ENCODE results near the gene AK9.
A peak's percentile ranks its signal among the peaks of the same experiment; 100 is the strongest.
"Not testable (repeated sequence)": the region's sequence is repeated elsewhere in the genome, so short reads cannot be mapped to it uniquely, and the experiment has no call there.

AK9 gene

DNA sequence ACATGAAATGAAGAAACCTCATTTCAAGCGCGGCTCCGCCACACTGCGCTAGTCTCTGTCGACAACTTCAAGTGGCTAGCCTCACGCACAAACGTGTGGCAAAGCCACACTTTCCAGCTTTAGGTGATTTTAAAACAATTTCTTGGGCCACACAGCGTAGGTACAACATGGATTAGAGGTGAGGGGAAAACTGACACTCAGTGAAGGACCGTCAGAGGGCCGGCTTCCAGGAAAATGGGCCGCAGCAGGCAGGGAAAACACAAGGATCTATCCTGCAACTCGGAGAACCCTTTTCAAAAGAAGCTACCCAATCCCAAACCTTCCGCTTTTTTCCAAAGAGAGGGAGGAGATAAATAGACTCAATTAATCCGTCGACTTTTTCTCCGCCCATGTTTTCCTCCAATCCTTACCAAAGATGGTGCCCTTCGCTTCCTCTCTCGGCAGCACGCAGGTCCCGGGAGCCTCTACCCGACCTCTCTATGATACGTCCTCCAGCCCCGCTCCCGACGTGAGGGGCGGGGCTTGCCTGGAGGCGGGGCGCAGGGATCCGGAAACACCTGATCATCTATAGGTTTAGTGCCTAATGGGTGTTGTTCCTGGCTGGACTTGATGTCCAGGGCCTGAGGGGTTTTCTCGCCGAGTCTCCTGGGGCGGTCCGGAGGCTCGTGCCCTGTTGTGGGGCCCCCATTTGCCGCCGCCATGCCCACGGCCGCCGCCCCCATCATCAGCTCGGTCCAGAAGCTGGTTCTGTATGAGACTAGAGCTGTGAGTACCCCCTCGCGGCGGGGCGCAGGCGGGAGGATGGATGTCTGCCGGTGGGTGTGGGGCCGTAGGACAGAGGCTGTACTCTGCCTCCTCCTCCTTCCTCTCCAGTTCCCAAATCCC lies at the start of gene AK9, which contains the start of gene FIG4:
Gene AK9 (minus strand): TSS at position 466 of the 885 bp plus-strand sequence. CDS start 15,457 bp downstream, outside the sequence.
Gene FIG4 (plus strand): TSS at position 560 of the 885 bp plus-strand sequence. CDS start 140 bp downstream, at position 700.
- ATAC-seq, result peak; percentile 98

DNA sequence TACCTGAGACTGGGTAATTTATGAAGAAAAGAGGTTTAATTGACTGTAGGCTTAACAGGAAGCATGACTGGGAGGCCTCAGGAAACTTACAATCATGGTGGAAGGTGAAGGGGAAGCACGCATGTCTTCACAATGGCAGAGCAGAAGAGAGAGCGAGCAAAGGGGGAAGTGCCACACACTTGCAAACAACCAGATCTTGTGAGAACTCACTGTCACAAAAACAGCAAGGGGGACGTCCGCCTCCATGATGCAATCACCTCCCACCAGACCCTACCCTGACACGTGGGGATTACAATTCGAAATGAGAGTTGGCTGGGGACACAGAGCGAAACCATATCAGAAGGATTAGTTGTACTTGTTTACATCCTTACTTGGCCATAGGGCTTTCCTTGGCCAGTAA lies 49.8 kb upstream of the AK9 start:
- no peak for ATAC-seq

DNA sequence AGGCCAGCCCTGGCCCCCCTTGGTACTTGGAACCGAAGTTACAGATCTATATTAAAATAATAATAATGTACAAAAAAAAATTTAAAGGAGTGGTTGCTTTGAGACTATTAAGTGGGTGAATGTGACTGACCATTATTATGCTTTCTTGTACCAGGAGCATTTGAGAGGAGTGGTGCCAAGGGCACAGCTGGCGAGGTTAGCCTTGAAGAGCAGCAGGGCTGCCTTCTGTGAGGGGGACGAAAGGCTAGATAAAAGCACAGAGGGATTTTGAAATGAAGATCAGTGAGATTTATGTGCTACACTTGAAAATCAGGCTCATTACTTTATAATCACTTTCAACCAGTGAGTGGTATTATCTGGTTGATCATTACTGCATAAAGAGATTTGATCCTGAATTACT lies 48.7 kb upstream of the AK9 start:
- ATAC-seq, result no peak

DNA sequence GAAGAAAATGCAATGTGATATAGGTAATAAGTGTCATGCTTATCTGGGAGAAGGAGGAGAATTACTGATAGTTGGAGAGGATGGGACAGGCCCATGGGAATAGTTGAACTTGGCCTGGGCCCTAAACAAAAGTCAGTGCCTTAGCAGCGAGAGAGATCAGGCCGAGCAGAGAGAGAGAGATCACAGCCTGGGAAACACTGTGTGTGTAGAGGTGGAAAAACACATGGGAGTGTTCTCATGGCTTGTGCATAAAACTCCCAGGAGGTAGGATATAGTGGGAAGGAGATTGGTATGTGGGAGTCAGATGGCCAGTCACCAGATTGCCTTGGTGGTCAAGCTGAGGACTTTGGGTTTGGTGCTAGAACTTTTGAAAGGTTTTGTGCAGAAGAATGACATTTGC lies 47.7 kb upstream of the AK9 start:
- ATAC-seq, result no peak

DNA sequence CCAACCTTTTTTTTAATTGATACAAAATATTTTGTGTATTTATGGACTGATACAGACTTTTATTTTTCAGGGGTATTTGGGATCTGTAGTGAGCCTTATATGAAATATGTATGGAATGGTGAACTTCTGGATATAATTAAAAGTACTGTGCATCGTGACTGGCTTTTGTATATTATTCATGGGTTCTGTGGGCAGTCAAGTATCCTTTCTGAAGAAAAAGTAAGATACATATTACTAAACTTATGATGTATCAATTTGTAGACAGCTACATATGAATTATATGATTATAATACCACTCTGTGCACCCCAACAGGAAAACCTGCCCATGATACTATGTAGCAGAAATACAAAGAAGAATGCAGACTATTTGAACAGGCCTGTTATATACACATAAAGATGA lies 47.3 kb upstream of the AK9 start:
- no peak for ATAC-seq

DNA sequence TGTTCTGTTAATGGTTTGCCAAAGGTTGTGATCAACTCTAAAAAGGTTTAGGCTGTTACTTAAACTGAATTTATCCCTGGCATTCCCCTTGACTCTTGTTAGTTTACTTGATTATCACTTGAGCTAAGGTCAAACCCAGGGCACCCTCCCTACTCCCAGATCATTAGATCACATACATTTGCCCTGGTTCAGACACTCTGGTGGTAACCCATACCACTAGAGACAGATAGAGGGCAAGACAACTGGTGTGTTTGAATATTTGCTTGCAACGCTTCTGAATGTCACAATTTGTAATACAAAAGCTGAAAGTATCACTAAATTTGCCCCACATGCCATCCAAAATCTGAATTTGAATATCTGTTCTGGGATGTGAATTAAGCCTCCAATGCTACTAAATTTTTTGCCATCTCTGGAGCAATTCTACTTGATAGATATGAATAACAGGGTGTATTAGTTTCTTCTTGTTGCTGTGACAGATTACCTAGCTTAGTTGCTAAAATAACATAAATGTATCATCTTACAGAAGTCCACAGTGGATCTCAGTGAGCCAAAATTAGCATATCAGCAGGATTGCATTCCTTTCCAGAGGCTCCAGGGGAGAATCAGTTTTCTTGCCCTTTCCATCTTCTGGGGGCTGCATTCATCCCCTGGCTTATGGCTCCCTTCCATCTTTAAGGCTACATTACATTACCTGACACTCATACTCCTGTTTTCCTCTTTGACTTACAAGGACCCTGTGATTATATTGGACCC lies 45.4 kb upstream of the AK9 start:
- no peak for ATAC-seq

DNA sequence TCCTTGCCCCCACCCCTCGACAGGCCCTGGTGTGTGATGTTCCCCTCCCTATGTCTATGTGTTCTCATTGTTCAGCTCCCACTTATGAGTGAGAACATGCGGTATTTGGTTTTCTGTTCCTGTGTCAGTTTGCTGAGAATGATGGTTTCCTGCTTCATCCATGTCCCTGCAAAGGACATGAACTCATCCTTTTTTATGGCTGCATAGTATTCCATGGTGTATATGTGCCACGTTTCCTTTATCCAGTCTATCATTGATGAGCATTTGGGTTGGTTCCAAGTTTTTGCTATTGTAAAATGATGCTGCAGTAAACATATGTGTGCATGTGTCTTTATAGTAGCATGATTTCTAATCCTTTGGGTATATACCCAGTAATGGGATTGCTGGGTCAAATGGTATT lies 34.2 kb upstream of the AK9 start:
- not testable (repeated sequence) for ATAC-seq

DNA sequence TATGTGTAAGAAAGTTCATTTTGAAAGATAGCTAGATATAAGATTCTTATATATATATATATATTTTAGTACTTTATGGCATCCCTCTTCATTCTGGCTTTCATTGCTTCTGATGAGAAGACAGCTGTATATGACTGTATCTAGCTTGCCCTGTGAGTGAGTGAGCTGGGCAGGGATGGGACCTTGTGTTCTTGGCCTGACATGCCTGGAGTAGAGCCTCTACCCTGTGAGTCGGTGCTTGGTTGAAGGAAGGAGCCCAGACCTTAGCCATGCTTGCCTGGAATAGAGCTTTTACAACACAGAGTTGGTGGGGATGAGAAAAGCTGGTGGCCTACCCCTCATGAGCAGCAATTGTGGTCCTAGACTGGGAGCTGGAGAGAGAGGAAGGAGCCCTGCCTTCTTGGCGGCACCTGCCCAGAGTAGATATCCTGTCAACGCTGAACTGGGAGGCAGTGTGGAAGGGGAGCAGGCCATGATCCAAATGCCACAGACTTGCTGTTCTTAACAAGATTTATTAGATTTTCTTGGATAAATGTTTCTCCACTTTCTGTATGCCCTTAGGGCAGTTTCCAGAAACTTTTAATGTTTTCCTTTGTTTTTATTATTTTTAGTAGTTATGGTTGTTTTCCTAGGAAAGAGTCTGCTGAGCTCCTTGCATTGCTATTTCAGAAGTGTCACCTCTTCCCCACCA lies 31.7 kb upstream of the AK9 start:
- no peak for ATAC-seq

DNA sequence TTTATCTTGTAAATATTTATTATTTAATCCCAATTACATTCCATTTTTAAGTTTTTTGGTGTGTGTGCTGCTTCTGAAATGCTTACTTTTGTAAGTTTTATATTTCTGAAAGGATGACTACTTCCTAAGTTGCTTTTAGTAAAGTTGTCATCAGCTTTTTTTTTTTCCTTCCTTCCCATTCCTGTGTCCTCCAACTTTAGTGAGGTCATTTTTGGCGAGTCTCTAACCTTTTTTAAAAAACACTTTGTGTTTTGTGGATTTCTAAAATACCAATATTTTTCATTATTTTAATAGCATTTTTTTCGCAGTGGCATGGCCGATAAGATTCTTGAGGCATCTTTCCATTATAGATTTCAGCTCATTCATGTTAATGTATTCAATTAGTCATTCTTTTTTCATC lies 31.0 kb upstream of the AK9 start:
- ATAC-seq, result no peak

DNA sequence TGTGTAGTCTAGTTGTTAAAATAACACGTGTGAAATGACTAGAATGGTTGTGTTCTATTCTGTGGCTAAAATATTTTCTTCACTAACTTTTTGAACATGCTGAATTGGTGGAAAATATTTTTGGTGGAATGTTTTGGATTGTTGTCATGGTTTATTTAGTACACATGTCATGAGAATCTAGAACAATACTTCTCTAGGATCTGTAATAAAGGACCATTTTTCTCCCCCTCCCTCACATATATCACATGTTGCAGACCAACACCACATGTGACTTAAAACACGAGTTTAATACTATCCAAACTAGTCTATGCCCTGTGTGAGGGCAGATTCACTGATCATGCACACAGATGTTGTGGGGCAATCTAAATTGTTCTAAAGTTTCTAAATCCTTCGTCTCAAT lies 29.3 kb upstream of the AK9 start:
- no peak for ATAC-seq

DNA sequence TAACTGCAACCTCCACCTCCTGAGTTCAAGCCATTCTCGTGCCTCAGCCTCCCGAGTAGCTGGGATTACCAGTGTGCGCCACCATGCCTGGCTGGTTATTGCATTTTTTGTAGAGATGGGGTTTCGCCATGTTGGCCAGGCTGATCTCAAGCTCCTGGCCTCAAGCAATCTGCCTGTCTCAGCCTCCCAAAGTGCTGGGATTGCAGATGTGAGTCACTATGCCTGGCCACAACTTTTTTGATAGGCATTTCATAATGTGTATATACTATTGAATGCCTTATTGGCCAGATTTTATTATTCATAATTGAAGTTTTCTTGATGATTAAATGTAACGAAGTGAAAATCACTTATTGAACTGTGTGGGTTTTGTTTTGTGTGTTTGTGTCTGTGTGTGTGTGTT lies 28.0 kb upstream of the AK9 start:
- no peak for ATAC-seq

DNA sequence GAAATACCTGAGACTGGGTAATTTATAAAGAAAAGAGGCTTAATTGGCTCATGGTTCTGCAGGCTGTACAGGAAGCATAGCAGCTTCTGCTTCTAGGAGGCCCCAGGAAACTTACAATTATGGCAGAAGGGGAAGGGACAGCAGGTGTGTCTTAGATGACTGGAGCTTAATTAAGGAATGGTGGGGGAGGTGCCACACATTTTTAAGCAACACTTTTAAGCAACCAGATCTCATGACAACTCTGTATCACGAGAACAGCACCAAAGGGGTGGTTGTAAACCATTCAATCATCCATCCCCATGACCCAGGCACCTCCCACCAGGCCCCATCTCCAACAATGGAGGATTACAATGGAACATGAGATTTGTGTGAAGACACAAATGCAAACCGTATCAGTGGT lies 27.0 kb upstream of the AK9 start:
- ATAC-seq, result no peak

DNA sequence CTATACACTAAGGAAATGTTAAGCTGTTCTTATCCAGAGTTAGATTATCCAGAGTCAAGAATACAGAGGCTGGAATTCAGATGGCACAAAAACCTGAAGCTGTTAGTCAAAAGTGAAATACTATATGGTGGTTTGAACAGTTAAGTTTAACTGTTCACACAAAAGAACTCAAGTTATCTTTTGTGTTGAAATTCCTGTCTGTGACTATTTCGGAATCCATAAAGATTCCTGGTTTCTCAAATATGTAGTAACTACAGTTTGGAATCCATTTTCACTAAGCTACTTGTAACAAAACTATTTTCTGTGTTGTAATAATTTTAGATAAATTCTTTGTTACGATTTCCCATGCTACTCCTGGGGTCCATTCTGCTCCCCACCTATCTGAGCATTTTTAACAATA lies 24.6 kb upstream of the AK9 start:
- ATAC-seq, result no peak

DNA sequence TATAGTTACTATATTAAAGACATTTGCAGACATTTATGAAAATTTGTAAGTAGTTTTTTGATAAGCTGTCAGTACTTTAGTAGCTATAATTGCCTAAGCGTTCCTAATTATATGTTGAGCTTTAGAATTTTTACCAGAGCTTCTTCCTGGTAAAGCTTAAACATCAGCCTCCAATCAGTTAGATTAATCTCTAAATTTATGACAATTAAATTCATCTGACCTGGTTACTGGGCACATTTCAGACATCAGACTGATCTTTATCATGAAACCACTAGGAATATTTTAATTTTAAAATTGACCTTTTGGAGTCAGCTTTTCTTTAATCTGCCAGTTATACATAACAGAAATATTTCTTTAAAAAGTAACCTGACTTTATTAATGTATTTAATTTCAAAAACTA lies 23.6 kb upstream of the AK9 start:
- no peak for ATAC-seq

DNA sequence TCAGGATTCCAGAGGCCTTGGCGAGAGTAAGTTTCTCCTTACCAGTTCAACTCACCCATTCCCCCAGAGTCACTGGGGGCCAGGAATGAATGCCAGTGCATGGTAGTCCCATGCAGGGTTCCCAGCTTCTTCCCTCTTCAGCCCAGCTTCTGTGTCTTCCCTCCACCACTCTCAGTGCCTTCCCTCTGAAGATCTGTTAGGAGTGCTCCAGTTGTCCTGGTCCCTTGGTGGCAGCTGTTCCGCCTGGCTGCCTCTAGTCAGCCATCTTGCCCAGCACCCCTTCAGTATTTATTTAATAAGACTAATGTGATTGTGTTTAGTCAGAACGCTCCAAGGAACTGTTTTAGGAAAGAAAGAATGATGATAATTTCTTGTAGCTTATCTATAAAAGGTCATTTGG lies 23.2 kb upstream of the AK9 start:
- no peak for ATAC-seq

DNA sequence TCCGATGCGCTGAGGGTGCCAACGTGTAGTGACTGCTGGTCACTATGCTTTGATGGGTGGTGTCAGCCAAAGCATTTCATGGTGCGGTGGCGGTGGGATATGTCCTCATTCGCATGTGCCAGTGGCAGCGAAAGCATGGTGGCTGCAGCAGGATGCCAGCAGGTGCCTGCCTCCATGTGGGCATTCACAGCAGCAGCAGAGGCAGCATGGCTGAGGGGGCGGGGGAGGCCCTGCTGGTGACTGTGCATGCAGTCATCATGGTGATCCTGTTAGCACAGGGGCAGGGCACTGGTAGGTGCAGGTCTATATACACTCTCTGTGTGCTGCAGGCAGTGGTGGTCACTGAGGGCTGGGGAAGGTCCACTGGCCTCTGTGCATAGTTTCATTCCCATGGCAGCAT lies 22.1 kb upstream of the AK9 start:
- ATAC-seq, result no peak

DNA sequence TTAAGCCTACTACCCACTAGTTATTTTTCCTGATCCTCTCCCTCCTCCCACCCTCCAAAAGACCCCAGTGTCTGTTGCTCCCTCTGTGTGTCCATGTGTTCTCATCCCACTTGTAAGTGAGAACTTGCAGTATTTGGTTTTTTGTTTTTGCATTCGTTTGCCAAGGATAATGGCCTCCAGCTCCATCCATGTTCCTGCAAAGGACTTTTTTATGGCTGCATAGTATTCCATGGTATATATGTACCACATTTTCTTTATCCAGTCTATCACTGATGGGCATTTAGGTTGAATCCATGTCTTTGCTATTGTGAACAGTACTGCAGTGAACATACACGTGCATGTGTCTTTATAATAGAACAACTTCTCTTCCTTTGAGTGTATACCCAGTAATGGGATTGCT lies 17.1 kb upstream of the AK9 start:
- ATAC-seq, result not testable (repeated sequence)

DNA sequence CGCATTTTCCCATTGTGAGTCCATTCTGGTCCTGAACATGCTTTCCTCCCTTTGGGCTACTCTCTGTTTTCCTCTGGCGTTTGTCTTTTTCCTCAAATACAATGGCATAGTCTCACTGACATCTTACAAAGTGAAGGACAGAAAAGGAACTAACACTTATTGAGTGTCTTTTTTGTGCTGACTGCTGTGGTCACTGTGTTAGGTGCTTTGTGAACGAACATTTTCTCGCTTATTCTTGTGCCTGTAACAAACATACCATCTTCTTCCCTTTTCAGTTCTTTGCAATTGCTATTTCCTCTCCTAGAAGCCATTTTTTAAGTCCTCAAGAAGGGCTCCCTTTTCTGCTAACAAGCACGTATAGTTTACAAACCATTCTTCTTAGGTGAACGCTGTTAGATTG lies 15.5 kb upstream of the AK9 start:
- ATAC-seq, result no peak

DNA sequence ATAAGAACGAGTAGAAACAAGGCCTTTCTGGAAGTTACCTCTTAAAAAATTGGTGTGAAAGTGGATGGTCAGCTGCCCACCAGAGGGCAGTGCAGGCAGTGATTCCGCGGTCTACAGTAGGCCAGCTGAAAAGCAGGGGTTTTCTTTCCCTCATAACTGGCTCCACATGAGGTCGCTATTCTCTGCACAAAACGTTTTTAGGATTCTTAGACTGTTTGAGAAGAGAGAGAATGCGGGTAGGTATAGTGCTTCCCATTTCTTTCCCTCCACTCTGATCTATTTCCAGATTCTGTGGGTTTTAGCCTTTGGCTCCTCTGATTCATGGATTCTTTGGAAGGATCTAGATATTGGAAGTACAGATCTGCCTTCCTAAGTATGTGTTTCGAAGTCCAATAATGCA lies 14.3 kb upstream of the AK9 start:
- peak; percentile 92 to 93 for ATAC-seq

DNA sequence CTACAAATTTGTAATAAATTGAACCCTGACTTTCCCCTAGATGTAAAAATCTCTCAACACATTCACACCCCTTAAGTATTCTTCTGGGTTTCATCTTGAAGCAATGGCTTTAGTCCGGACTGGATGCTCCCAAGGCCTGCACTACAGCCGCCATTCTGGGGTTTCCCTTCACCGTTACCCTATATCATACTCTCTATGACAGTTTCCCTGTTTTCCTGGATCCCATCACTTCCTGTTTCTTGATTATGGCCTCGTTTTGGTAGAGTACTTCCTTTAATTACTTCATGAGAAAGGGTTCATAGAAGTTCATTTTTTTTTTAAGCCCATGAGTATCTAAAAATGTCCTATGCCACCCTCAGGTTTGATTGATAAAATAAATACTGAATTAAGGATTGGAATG lies 11.8 kb upstream of the AK9 start:
- no peak for ATAC-seq

DNA sequence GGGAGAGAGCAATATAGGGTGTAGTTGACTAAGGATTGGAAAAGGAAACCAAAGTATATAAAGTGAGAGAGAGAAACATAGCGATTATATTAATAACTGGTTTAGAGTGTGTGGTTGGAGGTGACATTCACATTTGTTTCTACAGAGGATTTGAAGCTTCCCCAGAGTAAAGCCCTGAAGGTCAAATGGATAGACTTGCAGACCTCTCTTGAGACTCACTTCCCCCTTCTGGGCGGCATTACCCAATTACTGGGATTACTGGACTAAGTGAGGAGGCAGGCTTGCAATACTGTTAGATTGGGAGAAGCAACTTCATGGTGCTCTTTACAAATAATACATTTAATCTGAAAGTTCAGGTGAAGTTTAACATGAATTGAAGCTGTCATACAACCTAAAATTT lies 10.8 kb upstream of the AK9 start:
- ATAC-seq, result no peak

DNA sequence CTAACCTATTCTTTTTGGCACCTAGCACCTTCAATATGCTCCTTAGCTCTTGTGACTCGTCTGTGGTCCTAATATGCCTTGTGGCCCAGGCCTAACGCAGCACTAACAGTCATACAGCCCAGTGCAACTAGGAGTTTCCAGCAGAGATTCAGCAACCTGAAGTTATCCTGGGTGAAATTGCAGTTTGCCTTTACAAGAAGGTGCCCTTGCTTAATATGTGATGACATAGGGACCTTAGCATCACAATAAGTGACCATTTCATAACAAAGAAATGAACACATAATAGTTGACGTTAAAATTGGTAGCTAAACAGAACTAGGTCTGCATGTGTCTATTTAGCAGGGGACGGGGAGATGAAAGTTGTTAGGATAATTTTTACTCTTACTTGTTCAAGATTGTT lies 10.2 kb upstream of the AK9 start:
- no peak for ATAC-seq

DNA sequence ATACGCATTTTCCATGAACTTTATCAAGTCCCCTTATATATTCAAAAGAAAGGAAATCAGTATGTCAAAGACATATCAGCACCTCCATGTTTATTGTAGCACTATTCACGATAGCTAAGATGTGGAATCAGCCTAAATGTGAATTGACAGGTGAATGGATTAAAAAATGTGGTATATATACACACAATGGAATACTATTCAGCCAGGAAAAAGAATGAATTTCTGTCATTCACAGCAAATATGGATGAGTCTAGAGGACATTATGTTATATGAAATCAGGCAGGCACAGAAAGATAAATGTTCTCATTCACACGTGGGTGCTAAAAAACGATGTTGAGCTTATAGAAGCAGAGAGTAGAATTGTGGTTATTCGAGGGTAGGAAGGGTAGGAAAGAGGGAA lies 5.4 kb upstream of the AK9 start:
- no peak for ATAC-seq

DNA sequence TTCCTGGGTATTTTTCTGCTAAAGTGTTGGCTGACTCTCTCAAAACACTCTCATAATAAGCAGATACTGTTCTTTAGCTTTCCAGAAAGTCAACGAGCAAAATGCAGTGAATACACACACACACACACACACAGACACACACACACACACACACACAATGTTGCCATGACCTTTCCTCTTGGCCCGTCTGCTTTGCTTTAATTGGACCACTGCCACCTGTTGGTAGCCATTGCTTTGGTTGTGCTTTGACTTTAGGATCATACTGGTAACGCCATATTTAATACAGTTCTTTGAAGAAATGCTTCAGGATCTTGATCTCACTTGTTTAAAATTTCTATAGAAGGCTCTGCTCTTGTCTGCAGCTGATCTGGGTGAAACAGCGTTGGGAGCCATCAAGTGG lies 4.5 kb upstream of the AK9 start:
- no peak for ATAC-seq

All from activated CD4-positive, CD25-positive, alpha-beta regulatory T cell treated with anti-CD3 and anti-CD28 coated beads, Interleukin-2, amount 50 U/mL, for 24 hours (primary cell).